ENCODE measurements around the gene UBAP2L. TPM values are rescaled to one million over a fixed set of nuclear protein-coding genes. Genes with fewer than 3 reads are reported as not detected.

Gene UBAP2L

Small RNA genes lying within 50 kb of the gene (small RNA-seq; reads per million reads assigned to genes)
- gene MIR190B = 1.9 reads per million, percentile 63 among the genes with 10 or more reads in this experiment
- not detected for gene RF00273
- not detected for gene RNU6-121P
- not detected for gene RNU6-239P
- gene SNORA58B = not detected

Data from skeletal muscle satellite cell (primary cell).